Subcutaneous adipose tissue (tissue), 4 donors: Measurements from ENCODE around the gene PDGFD. TPM values are rescaled to one million over a fixed set of nuclear protein-coding genes. Genes with fewer than 3 reads are reported as not detected.

Experiments
- CTCF ChIP-seq: fragments of 450-650 bp; IDR thresholded peaks from one replicate; pipeline ENCODE4 v1.5.1; 2016; ENCODE audit warnings: low read depth, mild to moderate bottlenecking, control low read depth, antibody characterized with exemption, moderate library complexity
- total RNA-seq, 4 donors: library from RNA; depleted of rRNA; stranded (reverse); fragments of >200 nt; gene quantifications; one replicate each; pipeline ENCODE4 v1.1.0, GENCODE V29; 2016

The PDGFD gene
- total RNA-seq, 4 donors from 2014 or later: 19.4 to 77.7 (median 44.9) TPM

DNA sequence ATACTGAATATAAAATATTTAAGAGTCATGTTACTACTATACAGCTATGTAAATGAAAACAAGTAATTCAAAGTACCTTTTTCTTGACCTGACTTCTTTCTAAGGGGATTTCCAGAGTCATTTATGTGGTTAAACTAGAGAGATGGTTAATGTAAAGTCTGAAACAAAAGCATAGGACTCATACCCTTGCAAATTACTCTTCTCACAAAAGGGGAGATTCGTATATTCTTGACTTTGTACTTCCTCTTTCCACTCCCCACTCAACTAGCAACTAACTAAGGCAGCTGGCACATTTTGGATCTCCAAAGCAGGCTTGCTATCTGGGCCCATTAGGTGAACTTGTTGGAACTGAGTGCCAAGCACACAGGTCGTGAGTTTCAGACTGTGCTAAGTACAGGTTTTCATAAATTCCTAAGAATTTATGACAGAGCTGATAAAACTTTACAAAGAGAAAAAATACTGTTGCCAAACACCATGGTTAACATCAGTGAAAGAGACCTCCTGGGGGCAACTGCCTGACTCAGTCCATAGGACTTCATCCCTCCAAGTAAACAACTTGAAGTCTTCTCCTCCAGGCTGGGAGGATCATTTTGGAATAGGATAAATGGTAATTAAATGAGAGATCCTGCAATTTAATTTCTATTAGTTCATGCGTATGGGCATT lies 204.5 kb downstream of the PDGFD start:
- TF ChIP-seq CTCF: no peak

DNA sequence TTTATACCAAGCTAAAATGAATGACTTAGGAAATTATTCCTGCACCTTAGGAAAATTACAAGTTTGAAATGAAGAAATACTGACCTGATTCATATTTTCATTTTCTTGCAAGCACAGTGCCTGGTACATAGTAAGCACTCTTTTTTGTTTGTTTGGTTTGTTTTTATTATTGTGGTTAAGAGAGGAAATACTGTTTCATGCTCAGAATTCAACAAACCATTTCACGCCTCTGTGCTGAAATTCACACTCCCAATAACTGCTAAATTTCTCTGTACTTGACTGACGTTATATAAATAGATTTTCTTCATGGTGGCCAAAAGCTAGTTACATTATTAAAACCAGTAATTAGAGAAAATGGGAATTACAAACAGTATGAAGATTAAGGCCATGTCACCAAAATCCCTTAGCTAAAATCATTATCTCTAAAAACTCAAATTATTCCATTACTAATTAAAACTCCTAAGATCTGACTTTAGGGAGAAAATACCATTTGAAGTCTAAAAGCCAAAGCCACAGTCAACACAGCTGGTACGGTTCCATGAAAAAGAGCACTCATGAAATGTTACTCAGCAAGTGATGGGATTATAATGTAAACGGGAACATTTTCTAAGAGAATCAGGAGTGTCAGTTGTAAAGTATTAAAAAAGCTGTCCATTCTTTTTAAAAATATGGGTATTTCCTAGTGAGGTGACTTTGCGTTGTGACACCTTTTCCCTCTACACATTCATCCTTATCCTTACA lies 205.3 kb downstream of the PDGFD start:
- TF ChIP-seq CTCF: no peak

GRCh38 chr11:103953797-103954486 lies 210.0 kb downstream of the PDGFD start:
- TF ChIP-seq CTCF: no peak

DNA sequence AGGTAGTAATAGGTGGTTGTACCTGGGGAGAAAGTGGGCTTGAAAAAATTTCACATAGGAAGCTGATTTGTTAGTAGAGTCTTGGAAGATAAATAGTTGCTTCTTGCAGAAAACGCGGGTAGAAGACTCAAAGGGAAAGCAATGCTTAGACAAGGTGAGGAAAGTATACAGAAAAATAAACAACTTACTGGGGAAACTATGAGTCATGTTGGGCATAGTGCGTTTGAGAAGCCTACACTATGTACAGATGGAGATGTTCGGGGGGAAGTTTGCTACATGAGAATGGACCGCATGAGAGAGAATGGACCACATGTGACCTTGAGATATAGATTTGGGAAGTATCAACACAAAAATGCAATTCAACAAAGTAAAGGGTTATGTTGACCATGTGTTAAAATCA lies 214.2 kb downstream of the PDGFD start:
- TF ChIP-seq CTCF: no peak

- TF ChIP-seq CTCF: no peak
Measured at GRCh38 chr11:103948187-103948763, 215.7 kb downstream of the PDGFD start.

- no peak for TF ChIP-seq CTCF
Measured at GRCh38 chr11:103947546-103947919, 216.4 kb downstream of the PDGFD start.
